Smooth muscle cell (in vitro differentiated cells): ENCODE results near the gene SPDEF. TPM values are rescaled to one million over a fixed set of nuclear protein-coding genes. Genes with fewer than 3 reads are reported as not detected.

Experiments used
- DNase-seq: peaks from one replicate; lab custom pipeline; 2025; ENCODE audit not compliant: unreplicated experiment; lab: John Stamatoyannopoulos, UW
- H2AFZ ChIP-seq: fragments of 200-600 bp; sonication (generic); 2 replicates; pipeline ENCODE4 v1.6.0; 2016; ENCODE audit warnings: antibody characterized with exemption, low read depth, mild to moderate bottlenecking
- H3F3A ChIP-seq: fragments of 200-600 bp; sonication (generic); 2 replicates; pipeline ENCODE4 v1.6.0; 2017; ENCODE audit warnings: antibody characterized with exemption, low read depth
- H3K27ac ChIP-seq: fragments of 200-600 bp; sonication (generic); 2 replicates; pipeline ENCODE4 v1.5.1; 2016; ENCODE audit warnings: low read depth, mild to moderate bottlenecking
- H3K27me3 ChIP-seq: fragments of 200-600 bp; sonication (generic); 2 replicates; pipeline ENCODE4 v1.6.1; 2016; ENCODE audit warnings: low read depth, mild to moderate bottlenecking
- H3K36me3 ChIP-seq: fragments of 200-600 bp; sonication (generic); 2 replicates; pipeline ENCODE4 v1.5.1; 2016; ENCODE audit warnings: low read depth
- H3K4me1 ChIP-seq: fragments of 200-600 bp; sonication (generic); 2 replicates; pipeline ENCODE4 v1.5.1; 2016; ENCODE audit warnings: low read depth
- H3K4me2 ChIP-seq: fragments of 200-600 bp; sonication (generic); 2 replicates; pipeline ENCODE4 v1.6.0; 2016; ENCODE audit warnings: mild to moderate bottlenecking
- H3K4me3 ChIP-seq: fragments of 200-600 bp; sonication (generic); 2 replicates; pipeline ENCODE4 v1.5.1; 2016; ENCODE audit warnings: mild to moderate bottlenecking
- H3K79me2 ChIP-seq: fragments of 200-600 bp; sonication (generic); 2 replicates; pipeline ENCODE4 v1.6.0; 2016; ENCODE audit warnings: low read depth, mild to moderate bottlenecking
- H3K9ac ChIP-seq: fragments of 200-600 bp; sonication (generic); 2 replicates; pipeline ENCODE4 v1.6.0; 2016; ENCODE audit warnings: low read depth
- H3K9me3 ChIP-seq: fragments of 200-600 bp; sonication (generic); replicated peaks from 2 replicates; pipeline ENCODE4 v1.5.1; 2016; ENCODE audit warnings: low read depth
- H4K20me1 ChIP-seq: fragments of 200-600 bp; sonication (generic); 2 replicates; pipeline ENCODE4 v1.6.0; 2016; ENCODE audit warnings: low read depth
- WGBS: methylation state at CpG from one replicate; pipeline ENCODE4 v1.1.7; 2016; ENCODE audit warnings: low lambda C conversion rate; 5-methylcytosine and 5-hydroxymethylcytosine counted together
- polyA plus RNA-seq: library from polyadenylated mRNA; unstranded; fragments of >200 nt; fragmentation: Nextera tagmentation; extraction: Ambion mirVana; gene quantifications from 2 replicates; pipeline ENCODE4 v1.2.1, GENCODE V29; 2016
- total RNA-seq: library from RNA; depleted of rRNA; stranded (reverse); fragments of >200 nt; gene quantifications from 2 replicates; pipeline ENCODE4 v1.2.3, GENCODE V29; 2014
- TF ChIP-seq, protein P1 (sequence below): fragments of 200-600 bp; sonication (generic); IDR thresholded peaks from 2 replicates; pipeline ENCODE4 v1.5.1; 2017; ENCODE audit warnings: borderline replicate concordance, mild to moderate bottlenecking, antibody characterized with exemption; ENCODE audit not compliant: insufficient read depth, poor library complexity, severe bottlenecking

SPDEF gene
- total and polyA plus RNA-seq, 2 experiments from 2014 or later, result 0.16 TPM; not detected in 1

DNA sequence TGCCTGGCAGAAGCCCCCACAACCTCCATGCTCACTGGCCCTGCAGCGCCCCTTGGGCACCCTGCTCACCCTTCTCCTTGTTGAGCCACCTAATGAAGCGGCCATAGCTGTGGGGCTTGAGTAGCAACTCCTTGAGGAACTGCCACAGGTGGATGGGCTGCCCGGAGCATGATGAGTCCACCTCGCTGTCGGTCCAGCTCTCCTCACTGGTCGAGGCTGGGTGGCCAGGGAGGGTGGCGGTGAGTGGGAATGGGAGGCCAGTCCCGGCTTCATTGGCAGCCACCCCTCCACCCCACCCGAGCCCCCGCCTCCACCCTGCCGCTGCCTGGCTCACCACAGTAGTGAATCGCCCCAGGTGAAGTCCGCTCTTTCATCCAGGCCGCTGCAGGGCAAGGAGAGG, 16.9 kb downstream of the SPDEF start:
- no peak for DNase-seq
- H3K4me1 ChIP-seq, result no peaks in the 10 kb centered on the region
- H3F3A ChIP-seq, result no peaks in the 10 kb centered on the region
- H3K27ac ChIP-seq, result no peak overlapping the region
- no peaks in the 10 kb centered on the region for H4K20me1 ChIP-seq
- H3K4me3 ChIP-seq, result no peak overlapping the region
- H3K9ac ChIP-seq, result no peak overlapping the region
- H3K79me2 ChIP-seq, result no peaks in the 10 kb centered on the region
- H3K36me3 ChIP-seq, result no peaks in the 10 kb centered on the region
- H2AFZ ChIP-seq, result no peak overlapping the region
- TF ChIP-seq, protein P1, sequence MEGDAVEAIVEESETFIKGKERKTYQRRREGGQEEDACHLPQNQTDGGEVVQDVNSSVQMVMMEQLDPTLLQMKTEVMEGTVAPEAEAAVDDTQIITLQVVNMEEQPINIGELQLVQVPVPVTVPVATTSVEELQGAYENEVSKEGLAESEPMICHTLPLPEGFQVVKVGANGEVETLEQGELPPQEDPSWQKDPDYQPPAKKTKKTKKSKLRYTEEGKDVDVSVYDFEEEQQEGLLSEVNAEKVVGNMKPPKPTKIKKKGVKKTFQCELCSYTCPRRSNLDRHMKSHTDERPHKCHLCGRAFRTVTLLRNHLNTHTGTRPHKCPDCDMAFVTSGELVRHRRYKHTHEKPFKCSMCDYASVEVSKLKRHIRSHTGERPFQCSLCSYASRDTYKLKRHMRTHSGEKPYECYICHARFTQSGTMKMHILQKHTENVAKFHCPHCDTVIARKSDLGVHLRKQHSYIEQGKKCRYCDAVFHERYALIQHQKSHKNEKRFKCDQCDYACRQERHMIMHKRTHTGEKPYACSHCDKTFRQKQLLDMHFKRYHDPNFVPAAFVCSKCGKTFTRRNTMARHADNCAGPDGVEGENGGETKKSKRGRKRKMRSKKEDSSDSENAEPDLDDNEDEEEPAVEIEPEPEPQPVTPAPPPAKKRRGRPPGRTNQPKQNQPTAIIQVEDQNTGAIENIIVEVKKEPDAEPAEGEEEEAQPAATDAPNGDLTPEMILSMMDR, result no peak
- 93% methylated on average over 8 of the region's 14 CpGs for WGBS
- no peaks in the 10 kb centered on the region for H3K9me3 ChIP-seq
- no peak overlapping the region for H3K4me2 ChIP-seq
- H3K27me3 ChIP-seq, result no peaks in the 10 kb centered on the region

DNA sequence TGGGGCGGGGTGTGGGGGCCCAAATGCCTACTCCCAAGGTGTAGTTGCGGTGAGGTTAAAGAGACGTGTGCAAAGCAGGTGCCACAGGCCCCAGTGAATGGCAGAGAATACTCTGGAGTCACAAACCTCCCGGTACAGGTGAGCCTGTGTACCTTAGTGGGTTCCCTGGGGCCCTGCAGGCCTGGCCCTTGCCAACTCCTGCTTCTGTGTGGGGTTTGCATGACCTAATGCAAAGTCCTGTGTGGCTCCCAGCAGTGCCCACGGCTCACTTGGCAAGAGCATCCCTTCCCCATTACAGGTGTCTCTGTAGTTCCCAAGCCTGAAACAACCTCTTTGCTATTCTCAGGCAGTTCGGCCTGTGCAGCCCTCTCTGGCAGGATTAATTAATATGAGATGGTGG, 17.5 kb downstream of the SPDEF start:
- Histone ChIP-seq H3K27ac (no peak overlapping the region), H4K20me1 (no peaks in the 10 kb centered on the region), H3K4me3 (no peak overlapping the region), H3F3A (no peaks in the 10 kb centered on the region), H3K4me2 (no peak overlapping the region), H3K4me1 (no peaks in the 10 kb centered on the region), H2AFZ (no peak overlapping the region), H3K9me3 (no peaks in the 10 kb centered on the region), H3K36me3 (no peaks in the 10 kb centered on the region), H3K27me3 (no peaks in the 10 kb centered on the region), H3K79me2 (no peaks in the 10 kb centered on the region), H3K9ac (no peak overlapping the region)
- no peak for DNase-seq
- TF ChIP-seq, protein P1, result no peak
- WGBS, result 83% methylated on average over 6 of the region's 6 CpGs

DNA sequence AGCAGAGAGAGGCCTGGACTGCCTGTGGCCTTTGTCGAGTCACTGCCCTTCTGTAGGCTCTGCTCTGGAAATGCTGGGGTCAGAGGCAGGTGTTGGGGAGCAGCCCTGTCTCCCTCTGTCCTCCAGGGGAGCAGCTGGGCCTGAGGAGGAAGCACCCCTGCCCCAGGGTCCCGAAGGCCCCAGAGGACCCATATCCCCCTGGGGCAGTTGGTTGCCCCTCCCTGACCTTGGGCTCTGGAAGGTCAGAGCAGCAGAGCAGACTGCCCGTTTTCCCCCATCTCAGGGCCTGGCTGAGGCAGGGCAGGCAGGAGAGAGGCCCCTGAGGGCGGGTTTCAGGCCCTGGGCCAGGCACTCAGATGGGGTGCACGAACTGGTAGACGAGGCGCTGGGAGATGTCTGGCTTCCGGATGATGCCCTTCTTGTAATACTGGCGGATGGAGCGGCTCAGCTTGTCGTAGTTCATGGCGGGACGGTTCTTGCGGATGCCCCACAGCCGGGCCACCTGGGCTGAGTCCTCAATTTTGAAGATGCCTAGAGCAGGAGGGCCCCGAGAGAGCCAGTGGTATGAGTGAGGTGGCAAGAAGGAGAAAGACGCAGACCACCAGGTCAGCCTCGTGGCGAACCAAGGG, 18.1 kb downstream of the SPDEF start:
- H3K4me1 ChIP-seq, result no peaks in the 10 kb centered on the region
- H3K27me3 ChIP-seq, result no peaks in the 10 kb centered on the region
- H2AFZ ChIP-seq, result no peak overlapping the region
- no peak overlapping the region for H3K9ac ChIP-seq
- H3K4me3 ChIP-seq, result no peak overlapping the region
- H4K20me1 ChIP-seq, result no peaks in the 10 kb centered on the region
- no peaks in the 10 kb centered on the region for H3K79me2 ChIP-seq
- TF ChIP-seq, protein P1, result no peak
- H3K4me2 ChIP-seq, result no peak overlapping the region
- no peaks in the 10 kb centered on the region for H3K36me3 ChIP-seq
- no peaks in the 10 kb centered on the region for H3F3A ChIP-seq
- DNase-seq, result no peak
- H3K9me3 ChIP-seq, result no peaks in the 10 kb centered on the region
- 94% methylated on average over 18 of the region's 19 CpGs for WGBS
- no peak overlapping the region for H3K27ac ChIP-seq
